ENCODE measurements around the gene SCRT2.

DNA sequence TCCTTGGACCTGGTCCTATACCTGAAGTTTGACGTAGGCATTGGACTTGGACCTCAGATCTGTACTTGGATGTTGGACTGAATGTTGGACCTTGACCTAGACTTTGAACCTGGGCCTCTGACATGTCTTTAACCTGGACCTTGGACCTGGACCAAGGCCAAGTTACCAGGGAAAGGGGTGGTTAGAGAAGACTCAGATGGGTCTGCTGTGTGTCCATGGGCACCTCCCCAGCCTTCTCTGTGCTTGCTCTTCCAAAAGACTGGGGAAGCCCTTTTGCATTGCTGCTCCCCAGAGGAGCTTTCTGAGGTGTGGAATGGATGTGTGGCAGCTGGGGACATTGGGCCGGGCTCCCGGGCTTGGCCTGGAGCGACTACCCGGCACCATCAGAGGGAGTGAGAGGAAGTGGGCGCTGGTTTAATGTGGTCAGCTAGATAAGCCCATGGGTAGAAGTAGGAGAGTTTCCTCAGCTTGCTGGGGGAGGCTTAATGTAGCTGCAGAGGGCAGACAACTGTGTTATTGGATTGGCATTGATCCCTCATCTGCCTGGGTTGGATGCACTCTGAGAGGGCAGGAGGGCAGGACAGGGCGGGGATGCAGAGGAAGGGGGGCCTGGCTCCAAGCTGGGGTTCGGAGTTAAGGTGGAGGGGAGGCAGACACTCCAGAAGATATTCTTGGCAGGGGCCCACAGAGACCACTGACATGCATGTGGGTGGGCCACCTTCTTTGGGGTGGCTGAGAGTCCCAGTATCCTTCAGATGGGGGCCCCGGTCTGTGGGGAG is 4.2 kb downstream of the SCRT2 start:
- TF ChIP-seq POLR2A (IDR thresholded peaks at IDR 0.05; ENCODE audit: low read depth, low read length) = no peak
- TF ChIP-seq POLR2AphosphoS5 (IDR thresholded peaks at IDR 0.05; ENCODE audit: low read depth, low read length) = no peak
- TF ChIP-seq POU2F2 (IDR thresholded peaks at IDR 0.05; ENCODE audit: low read depth, low read length) = no peak

All from GM12891 (cell line).